NCI-H1930 (cell line): ENCODE results near the gene SMIM13.

Source experiments
- DNase-seq, 2 experiments: peaks; one replicate each; lab custom pipeline; 2025; lab: John Stamatoyannopoulos, UW

SMIM13 gene

DNA sequence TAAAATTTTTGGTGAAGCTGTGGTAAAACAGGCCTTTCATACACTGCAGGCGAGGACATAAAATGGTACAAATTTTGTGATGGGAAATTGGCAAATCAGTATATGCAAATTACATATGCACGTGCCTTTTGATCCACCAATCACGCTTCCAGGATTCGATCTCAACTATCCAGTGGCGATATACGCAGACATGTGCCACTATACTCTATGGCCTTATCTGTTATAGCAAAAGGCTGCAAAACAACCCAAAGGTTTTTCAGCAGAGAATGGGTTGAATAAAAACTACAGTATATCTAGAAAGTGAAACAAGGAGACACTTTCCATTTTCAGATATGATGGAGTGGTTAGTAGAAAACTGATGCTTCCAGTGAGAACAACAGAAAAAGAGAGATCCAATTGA lies 59.8 kb downstream of the SMIM13 start:
- DNase-seq = no peak

- no peak for DNase-seq
Measured at GRCh38 chr6:11155589-11155988, 62.0 kb downstream of the SMIM13 start.

- no peak for DNase-seq
Measured at GRCh38 chr6:11160199-11160598, 66.6 kb downstream of the SMIM13 start.

- peak; percentile 54 to 61 for DNase-seq
Measured at GRCh38 chr6:11161031-11161956, 67.7 kb downstream of the SMIM13 start.

- DNase-seq = no peak
Measured at GRCh38 chr6:11162262-11162661, 68.6 kb downstream of the SMIM13 start.

GRCh38 chr6:11163932-11164331 lies 70.3 kb downstream of the SMIM13 start:
- no peak for DNase-seq

- DNase-seq = no peak
Measured at GRCh38 chr6:11164717-11165646, 71.3 kb downstream of the SMIM13 start.

- no peak for DNase-seq
Measured at GRCh38 chr6:11166948-11167347, 73.3 kb downstream of the SMIM13 start.

- DNase-seq = no peak
Measured at GRCh38 chr6:11168091-11168635, 74.5 kb downstream of the SMIM13 start.

DNA sequence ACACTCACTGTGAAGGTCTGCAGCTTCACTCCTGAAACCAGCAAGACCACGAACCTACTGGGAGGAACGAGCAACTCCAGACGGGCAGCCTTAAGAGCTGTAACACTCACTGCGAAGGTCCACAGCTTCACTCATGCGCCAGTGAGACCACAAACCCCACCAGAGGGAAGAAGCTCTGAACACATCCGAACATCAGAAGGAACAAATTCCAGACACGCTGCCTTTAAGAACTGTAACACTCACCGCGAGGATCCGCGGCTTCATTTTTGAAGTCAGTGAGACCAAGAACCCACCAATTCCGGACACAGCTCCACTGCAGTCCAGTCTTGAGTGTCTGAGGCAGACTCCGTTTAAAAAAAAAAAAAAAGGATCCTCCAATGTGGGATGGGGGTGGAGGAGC lies 78.3 kb downstream of the SMIM13 start:
- DNase-seq = no peak

GRCh38 chr6:11172501-11173327 lies 79.1 kb downstream of the SMIM13 start:
- DNase-seq = peak; percentile 45 to 53

GRCh38 chr6:11174242-11174611 lies 80.6 kb downstream of the SMIM13 start:
- DNase-seq = no peak

GRCh38 chr6:11177271-11177670 lies 83.6 kb downstream of the SMIM13 start:
- no peak for DNase-seq

GRCh38 chr6:11179088-11179418 lies 85.4 kb downstream of the SMIM13 start:
- DNase-seq = no peak

DNA sequence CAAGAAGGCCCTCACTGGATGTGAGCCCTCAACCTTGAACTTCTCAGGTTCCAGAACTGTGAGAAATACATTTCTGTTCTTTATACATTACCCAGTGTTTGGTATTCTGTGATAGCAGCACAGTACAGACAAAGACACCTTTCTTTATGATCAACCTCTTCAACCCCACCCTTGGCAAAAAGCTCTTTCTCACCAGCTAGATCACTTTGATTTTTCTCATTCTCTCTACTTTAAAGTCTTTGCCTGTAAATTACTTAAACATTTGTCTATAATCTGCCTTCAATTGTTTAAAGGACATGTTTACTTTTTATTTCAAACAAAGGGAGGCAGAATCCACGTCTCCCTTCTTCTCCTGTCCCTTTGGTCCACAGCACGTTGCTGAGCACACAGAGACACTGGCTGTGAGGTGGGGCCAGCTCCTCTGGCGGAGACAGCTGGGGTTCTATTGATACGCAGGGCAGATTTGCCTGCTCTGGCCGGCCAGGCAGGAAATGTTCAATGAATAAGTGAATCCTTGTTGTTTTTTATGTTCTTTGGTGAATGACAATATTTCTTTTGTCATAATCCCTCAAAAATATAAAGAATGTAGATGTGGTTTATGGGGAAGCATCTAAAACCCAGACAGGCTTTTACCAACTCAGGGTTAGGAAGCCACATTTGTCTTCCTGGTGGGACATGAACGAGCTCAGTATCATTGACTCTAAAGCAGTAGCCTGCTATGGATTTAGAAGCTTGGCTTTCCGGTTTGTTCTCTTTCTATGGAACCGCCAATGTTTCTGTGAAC lies 86.0 kb downstream of the SMIM13 start:
- no peak for DNase-seq

DNA sequence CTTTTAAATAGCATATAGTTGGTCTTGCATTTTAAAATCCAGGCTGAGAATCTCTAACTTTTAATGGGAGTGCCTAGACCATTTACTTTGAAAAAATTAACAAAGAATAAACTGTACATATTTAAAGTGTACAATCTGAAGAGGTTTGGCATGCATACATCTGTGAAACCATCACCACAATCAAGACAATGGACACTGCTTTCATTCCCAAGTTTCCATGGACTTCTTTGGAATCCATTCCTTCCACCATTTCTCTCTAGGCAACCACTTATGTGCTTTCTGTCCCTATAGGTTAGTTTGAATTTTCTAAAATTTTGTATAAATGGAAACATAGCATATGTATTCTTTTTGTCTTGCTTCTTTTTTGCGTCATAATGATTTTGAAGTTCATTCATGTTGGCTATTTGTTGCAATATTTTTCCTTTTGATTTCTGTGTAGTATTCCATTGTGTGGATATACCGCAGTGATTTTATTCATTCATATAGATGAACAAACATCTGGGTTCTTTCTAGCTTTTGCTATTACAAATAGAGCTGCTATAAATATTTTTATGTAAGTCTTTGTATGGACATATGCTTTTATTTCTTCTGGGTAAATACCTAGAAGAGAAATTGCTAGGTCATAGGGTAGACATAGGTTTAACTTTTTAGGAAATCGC lies 88.0 kb downstream of the SMIM13 start:
- no peak for DNase-seq

- DNase-seq = no peak
Measured at GRCh38 chr6:11183761-11184362, 90.2 kb downstream of the SMIM13 start.

DNA sequence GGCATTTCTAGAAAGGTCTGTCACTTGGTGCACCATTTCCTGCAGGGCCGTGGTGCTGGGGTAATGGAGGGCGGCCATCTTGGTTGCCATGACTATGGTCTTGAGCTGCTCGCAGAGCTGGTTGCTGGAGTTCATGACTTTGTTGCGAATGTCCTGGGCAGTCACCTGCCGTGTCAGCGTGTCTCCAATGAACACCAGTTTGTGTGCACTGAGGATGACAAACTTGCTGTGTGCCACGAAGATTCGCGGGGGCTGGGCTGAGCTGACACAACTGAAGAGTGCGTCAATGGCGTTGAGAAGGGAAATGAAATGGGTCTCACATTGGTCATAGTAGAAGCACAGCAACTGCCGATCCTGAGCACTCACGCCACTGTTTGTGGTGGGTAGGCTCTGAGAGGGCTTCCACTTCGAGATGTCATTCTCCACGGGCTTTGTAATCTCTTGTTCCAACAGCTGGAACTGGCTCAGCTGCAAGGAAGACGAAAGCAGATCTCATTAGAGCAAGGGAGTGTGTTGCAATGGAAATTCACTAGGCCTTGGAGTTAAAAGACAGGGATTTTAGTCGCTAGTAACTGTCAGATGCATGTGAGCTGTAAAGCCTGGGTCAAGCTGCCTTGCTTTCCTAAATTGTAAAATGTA lies 91.7 kb downstream of the SMIM13 start:
- no peak for DNase-seq

DNA sequence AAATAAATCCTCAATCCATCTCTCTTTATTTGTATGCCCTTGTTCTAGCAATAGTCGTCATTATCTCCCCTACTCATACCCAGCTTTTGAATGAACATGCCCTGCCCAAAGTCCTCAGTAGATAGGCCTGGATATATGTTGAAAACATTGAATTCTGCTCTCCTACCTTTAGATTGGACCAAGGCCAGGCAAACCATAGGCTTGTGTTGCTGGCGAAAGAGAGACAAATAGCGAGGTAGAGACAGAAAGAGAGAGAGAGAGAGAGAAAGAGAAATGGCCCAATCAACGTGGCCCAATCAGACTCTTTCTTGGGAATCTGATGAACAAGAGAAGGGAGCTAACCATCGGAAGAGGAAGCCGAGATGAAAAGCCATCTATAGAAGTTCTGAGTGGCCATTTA lies 93.7 kb downstream of the SMIM13 start:
- no peak for DNase-seq
